ENCODE results near the gene KDSR. TPM values are rescaled to one million over a fixed set of nuclear protein-coding genes. Genes with fewer than 3 reads are reported as not detected.

KDSR gene
- polyA plus RNA-seq, 1 donor = 35.6 TPM

DNA sequence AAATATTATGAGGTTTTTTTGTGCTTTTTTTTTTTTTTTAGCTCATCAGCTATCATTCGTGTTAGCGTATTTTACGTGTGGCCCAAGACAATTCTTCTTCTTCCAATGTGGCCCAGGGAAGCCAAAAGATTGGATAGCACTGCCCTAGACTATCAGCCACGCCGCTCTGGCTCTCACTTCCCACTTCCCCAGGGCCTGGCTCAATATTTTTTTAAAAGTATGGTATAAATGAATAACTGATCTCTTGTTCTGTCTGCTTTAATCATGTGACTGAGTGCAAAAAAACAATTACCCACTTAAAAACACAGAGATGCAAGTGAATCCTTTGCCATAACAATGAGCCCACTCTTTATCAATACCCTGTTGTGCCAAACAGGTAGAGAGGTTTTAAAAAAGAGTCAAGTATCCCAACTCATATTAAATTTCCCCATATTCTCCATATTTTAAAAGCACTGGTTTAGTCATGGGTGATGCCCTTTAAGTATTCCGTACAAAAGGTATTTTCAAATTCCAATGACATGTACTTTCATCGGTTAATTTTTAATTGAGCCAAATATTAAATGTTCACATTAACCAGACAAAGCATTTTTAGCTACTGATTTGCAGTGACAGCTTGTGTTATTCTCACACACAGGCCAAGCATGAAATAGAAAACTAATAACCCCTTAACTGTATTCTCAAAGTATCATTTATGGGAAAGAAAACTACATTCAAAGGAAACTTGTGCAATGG lies 60.0 kb downstream of the KDSR start:
- no peaks in the 10 kb centered on the region for H3K9me3 ChIP-seq (ENCODE audit: control insufficient read depth, low read depth, low read length)
- H3K36me3 ChIP-seq (ENCODE audit: control insufficient read depth, insufficient read depth, low read length) = no peaks in the 10 kb centered on the region
- peaks cover 2% of the 10 kb centered on the region for H3K4me1 ChIP-seq (ENCODE audit: control insufficient read depth, insufficient read depth, low read length)
- 85% methylated on average over 2 of the region's 7 CpGs for WGBS (ENCODE audit: insufficient coverage, low lambda C conversion rate)
- H3K27me3 ChIP-seq (ENCODE audit: control insufficient read depth, insufficient read depth, low read length) = no peaks in the 10 kb centered on the region
- no peak overlapping the region for H3K4me3 ChIP-seq (ENCODE audit: low read length)
- no peak overlapping the region for H3K27ac ChIP-seq (ENCODE audit: low read length)
- no peak for DNase-seq

GRCh38 chr18:63306249-63306648 lies 60.8 kb downstream of the KDSR start:
- DNase-seq = no peak
- Histone ChIP-seq H3K27ac (ENCODE audit: low read length) (no peak overlapping the region), H3K4me3 (ENCODE audit: low read length) (no peak overlapping the region), H3K9me3 (ENCODE audit: control insufficient read depth, low read depth, low read length) (no peaks in the 10 kb centered on the region), H3K36me3 (ENCODE audit: control insufficient read depth, insufficient read depth, low read length) (no peaks in the 10 kb centered on the region), H3K4me1 (ENCODE audit: control insufficient read depth, insufficient read depth, low read length) (peaks cover 2% of the 10 kb centered on the region), H3K27me3 (ENCODE audit: control insufficient read depth, insufficient read depth, low read length) (no peaks in the 10 kb centered on the region)
- WGBS (ENCODE audit: insufficient coverage, low lambda C conversion rate) = no CpG with 5 or more reads among the region's 6 CpGs

DNA sequence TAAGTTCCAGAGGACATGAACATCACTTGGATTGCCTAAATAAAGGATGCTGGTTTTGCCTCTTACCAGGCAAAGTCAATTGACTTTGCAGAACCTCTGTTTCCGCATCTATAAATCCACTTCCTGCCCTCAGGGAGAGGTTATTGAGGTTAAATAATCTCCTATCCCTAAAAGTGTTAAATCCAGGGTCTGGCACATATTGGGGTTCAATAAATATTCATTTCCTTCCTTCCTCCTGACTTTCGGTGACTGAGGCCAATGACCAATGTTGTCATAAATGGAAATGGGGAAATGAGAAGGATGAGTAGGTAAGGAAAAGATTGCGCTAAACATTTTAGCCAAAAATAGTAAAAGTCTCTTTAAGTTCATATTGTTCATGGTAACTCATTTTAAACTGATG lies 63.5 kb downstream of the KDSR start:
- H3K27me3 ChIP-seq (ENCODE audit: control insufficient read depth, insufficient read depth, low read length) = no peaks in the 10 kb centered on the region
- peaks cover 13% of the 10 kb centered on the region for H3K4me1 ChIP-seq (ENCODE audit: control insufficient read depth, insufficient read depth, low read length)
- H3K27ac ChIP-seq (ENCODE audit: low read length) = no peak overlapping the region
- no peaks in the 10 kb centered on the region for H3K9me3 ChIP-seq (ENCODE audit: control insufficient read depth, low read depth, low read length)
- DNase-seq = no peak
- H3K36me3 ChIP-seq (ENCODE audit: control insufficient read depth, insufficient read depth, low read length) = no peaks in the 10 kb centered on the region
- WGBS (ENCODE audit: insufficient coverage, low lambda C conversion rate) = no CpG with 5 or more reads among the region's 3 CpGs
- H3K4me3 ChIP-seq (ENCODE audit: low read length) = no peak overlapping the region

- H3K4me1 ChIP-seq (ENCODE audit: control insufficient read depth, insufficient read depth, low read length) = peaks cover 21% of the 10 kb centered on the region
- H3K27me3 ChIP-seq (ENCODE audit: control insufficient read depth, insufficient read depth, low read length) = no peaks in the 10 kb centered on the region
- no CpG with 5 or more reads among the region's 5 CpGs for WGBS (ENCODE audit: insufficient coverage, low lambda C conversion rate)
- H3K36me3 ChIP-seq (ENCODE audit: control insufficient read depth, insufficient read depth, low read length) = no peaks in the 10 kb centered on the region
- peak in 1 of 2 donors; percentile 39 for DNase-seq
- H3K27ac ChIP-seq (ENCODE audit: low read length) = no peak overlapping the region
- H3K4me3 ChIP-seq (ENCODE audit: low read length) = no peak overlapping the region
- H3K9me3 ChIP-seq (ENCODE audit: control insufficient read depth, low read depth, low read length) = no peaks in the 10 kb centered on the region
These were observed 64.2 kb downstream of the KDSR start for GRCh38 chr18:63302636-63303405.

DNA sequence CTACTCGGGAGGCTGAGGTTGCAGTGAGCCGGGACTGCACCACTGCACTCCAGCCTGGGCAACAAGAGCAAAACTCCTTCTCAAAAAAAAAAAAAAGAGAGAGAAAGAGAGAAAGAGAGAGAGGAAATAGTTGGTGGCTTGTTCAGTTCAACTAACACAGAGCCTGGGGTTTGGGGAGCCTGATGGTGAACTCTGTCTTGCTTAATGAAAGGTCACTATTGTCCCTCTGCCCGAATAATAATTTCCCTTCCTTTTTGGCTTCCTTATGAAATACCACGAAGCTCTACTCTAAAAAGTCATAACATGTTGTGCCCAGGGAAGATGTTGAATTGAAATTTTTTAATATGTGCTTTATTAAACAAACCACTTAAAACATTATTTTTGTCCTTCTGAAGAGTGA lies 64.8 kb downstream of the KDSR start:
- Histone ChIP-seq H3K4me3 (ENCODE audit: low read length) (no peak overlapping the region), H3K9me3 (ENCODE audit: control insufficient read depth, low read depth, low read length) (no peaks in the 10 kb centered on the region), H3K27me3 (ENCODE audit: control insufficient read depth, insufficient read depth, low read length) (no peaks in the 10 kb centered on the region), H3K4me1 (ENCODE audit: control insufficient read depth, insufficient read depth, low read length) (peaks cover 25% of the 10 kb centered on the region), H3K27ac (ENCODE audit: low read length) (no peak overlapping the region), H3K36me3 (ENCODE audit: control insufficient read depth, insufficient read depth, low read length) (no peaks in the 10 kb centered on the region)
- WGBS (ENCODE audit: insufficient coverage, low lambda C conversion rate) = no CpG with 5 or more reads among the region's 4 CpGs
- DNase-seq = no peak

GRCh38 chr18:63301434-63301833 lies 65.6 kb downstream of the KDSR start:
- no peak for DNase-seq
- WGBS (ENCODE audit: insufficient coverage, low lambda C conversion rate) = 87% methylated on average over 5 of the region's 9 CpGs
- Histone ChIP-seq H3K27ac (ENCODE audit: low read length) (no peak overlapping the region), H3K27me3 (ENCODE audit: control insufficient read depth, insufficient read depth, low read length) (no peaks in the 10 kb centered on the region), H3K36me3 (ENCODE audit: control insufficient read depth, insufficient read depth, low read length) (no peaks in the 10 kb centered on the region), H3K4me1 (ENCODE audit: control insufficient read depth, insufficient read depth, low read length) (peaks cover 25% of the 10 kb centered on the region), H3K4me3 (ENCODE audit: low read length) (no peak overlapping the region), H3K9me3 (ENCODE audit: control insufficient read depth, low read depth, low read length) (no peaks in the 10 kb centered on the region)

DNA sequence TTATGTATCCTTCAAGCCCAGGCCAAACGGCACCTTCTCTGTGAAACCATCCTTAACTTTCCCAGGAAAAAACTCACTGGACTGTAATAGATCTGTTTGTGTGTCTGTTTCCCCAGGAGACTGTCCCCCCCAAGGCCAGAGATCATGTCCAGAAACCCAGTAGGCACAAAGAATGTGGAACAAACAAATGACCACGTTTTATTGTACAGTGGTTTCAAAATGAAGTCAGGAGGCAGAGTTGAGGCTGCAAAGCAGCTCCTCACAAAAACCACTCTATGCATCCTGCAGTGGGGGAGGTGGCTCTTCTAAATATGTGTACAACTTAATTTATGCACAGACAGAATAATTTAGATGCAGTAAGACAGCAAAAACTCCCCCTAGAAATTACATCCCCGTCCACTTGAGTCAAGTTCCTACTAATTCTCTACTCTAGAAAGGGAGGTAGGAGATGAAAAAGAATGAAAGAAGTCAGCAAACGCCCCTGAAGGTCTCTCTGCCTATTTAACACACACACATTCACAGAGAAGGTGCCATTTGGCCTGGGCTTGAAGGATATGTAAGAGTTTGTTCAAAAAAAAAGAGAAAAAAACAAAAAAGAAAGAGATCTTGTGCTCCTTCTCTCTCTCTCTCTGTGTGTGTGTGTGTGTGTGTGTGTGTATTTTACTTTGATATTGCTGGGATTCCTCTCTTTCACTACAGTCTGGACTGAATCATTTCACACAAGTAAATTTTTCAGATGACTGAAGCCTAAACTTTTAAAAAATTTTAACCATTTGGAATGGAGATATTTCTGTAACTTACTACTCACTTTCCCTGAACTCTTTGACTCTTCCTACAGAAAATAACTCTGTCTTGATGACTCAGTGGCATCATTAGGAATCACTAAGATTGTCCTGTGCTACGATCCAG lies 66.9 kb downstream of the KDSR start:
- Histone ChIP-seq H3K9me3 (ENCODE audit: control insufficient read depth, low read depth, low read length) (no peaks in the 10 kb centered on the region), H3K4me1 (ENCODE audit: control insufficient read depth, insufficient read depth, low read length) (peaks cover 25% of the 10 kb centered on the region), H3K36me3 (ENCODE audit: control insufficient read depth, insufficient read depth, low read length) (no peaks in the 10 kb centered on the region), H3K27me3 (ENCODE audit: control insufficient read depth, insufficient read depth, low read length) (no peaks in the 10 kb centered on the region), H3K4me3 (ENCODE audit: low read length) (no peak overlapping the region), H3K27ac (ENCODE audit: low read length) (no peak overlapping the region)
- DNase-seq = no peak
- 67% methylated on average over 1 of the region's 5 CpGs for WGBS (ENCODE audit: insufficient coverage, low lambda C conversion rate)

GRCh38 chr18:63298400-63299365 lies 68.3 kb downstream of the KDSR start:
- H3K36me3 ChIP-seq (ENCODE audit: control insufficient read depth, insufficient read depth, low read length) = no peaks in the 10 kb centered on the region
- peak overlapping the region; percentile 14 for H3K27ac ChIP-seq (ENCODE audit: low read length)
- no peaks in the 10 kb centered on the region for H3K27me3 ChIP-seq (ENCODE audit: control insufficient read depth, insufficient read depth, low read length)
- H3K4me3 ChIP-seq (ENCODE audit: low read length) = no peak overlapping the region
- H3K9me3 ChIP-seq (ENCODE audit: control insufficient read depth, low read depth, low read length) = no peaks in the 10 kb centered on the region
- DNase-seq = peak in 1 of 2 donors; percentile 73
- H3K4me1 ChIP-seq (ENCODE audit: control insufficient read depth, insufficient read depth, low read length) = peaks cover 25% of the 10 kb centered on the region
- 23% methylated on average over 3 of the region's 9 CpGs for WGBS (ENCODE audit: insufficient coverage, low lambda C conversion rate)

GRCh38 chr18:63297687-63298399 lies 69.2 kb downstream of the KDSR start:
- H3K4me3 ChIP-seq (ENCODE audit: low read length) = no peak overlapping the region
- DNase-seq = no peak
- no peaks in the 10 kb centered on the region for H3K27me3 ChIP-seq (ENCODE audit: control insufficient read depth, insufficient read depth, low read length)
- H3K27ac ChIP-seq (ENCODE audit: low read length) = no peak overlapping the region
- peaks cover 4% of the 10 kb centered on the region for H3K36me3 ChIP-seq (ENCODE audit: control insufficient read depth, insufficient read depth, low read length)
- peaks cover 24% of the 10 kb centered on the region for H3K4me1 ChIP-seq (ENCODE audit: control insufficient read depth, insufficient read depth, low read length)
- no CpG with 5 or more reads among the region's 16 CpGs for WGBS (ENCODE audit: insufficient coverage, low lambda C conversion rate)
- H3K9me3 ChIP-seq (ENCODE audit: control insufficient read depth, low read depth, low read length) = no peaks in the 10 kb centered on the region
